PC-9 (cell line): Measurements from ENCODE around the gene SLC6A19. TPM values are rescaled to one million over a fixed set of nuclear protein-coding genes. Genes with fewer than 3 reads are reported as not detected.

Experiments used
- BruUV-seq: library from RNA; stranded (reverse); fragments of 400-500 nt; replicated peaks from 2 replicates; lab custom pipeline; 2021; lab: Mats Ljungman, UMichigan
- CTCF ChIA-PET: fragments of 300-600 bp; sonication (Branson Sonifier 250); formaldehyde crosslinking; loops from one replicate; lab custom pipeline; 2022; ENCODE audit warnings: antibody characterized with exemption; lab: Charles Lee
- POLR2A ChIA-PET: fragments of 300-600 bp; sonication (Branson Sonifier 250); formaldehyde crosslinking; loops from one replicate; lab custom pipeline; 2022; ENCODE audit warnings: antibody characterized with exemption; ENCODE audit not compliant: unreplicated experiment; lab: Charles Lee
- DNase-seq, 2 experiments: peaks; one replicate each; pipeline versions ENCODE4 v3.0.0 to v3.0.0-alpha.2; 2015 to 2022; ENCODE audit warnings: mixed read lengths in 1 of 2
- H2AFZ ChIP-seq: fragments of 200-600 bp; sonication (generic); 2 replicates; pipeline ENCODE4 v1.8.1; 2017; ENCODE audit warnings: antibody characterized with exemption
- H3F3A ChIP-seq: fragments of 200-600 bp; sonication (generic); 2 replicates; pipeline ENCODE4 v1.8.1; 2017; ENCODE audit warnings: antibody characterized with exemption, mild to moderate bottlenecking, low read depth; ENCODE audit not compliant: insufficient read depth
- H3K27ac ChIP-seq: fragments of 200-600 bp; sonication (generic); 2 replicates; pipeline ENCODE4 v1.6.1; 2016; ENCODE audit warnings: mixed run types
- H3K27me3 ChIP-seq: fragments of 200-600 bp; sonication (generic); 2 replicates; pipeline ENCODE4 v1.6.1; 2016; ENCODE audit warnings: low read depth, mixed run types; ENCODE audit not compliant: insufficient read depth
- H3K36me3 ChIP-seq: fragments of 200-600 bp; sonication (generic); 2 replicates; pipeline ENCODE4 v1.6.1; 2016; ENCODE audit warnings: low read depth, mixed run types
- H3K4me1 ChIP-seq: fragments of 200-600 bp; sonication (generic); replicated peaks from 2 replicates; pipeline ENCODE4 v1.6.1; 2016; ENCODE audit warnings: mixed run types; ENCODE audit not compliant: insufficient read depth
- H3K4me2 ChIP-seq: fragments of 200-600 bp; sonication (generic); 2 replicates; pipeline ENCODE4 v1.6.1; 2017; ENCODE audit warnings: mixed run types
- H3K4me3 ChIP-seq: fragments of 200-600 bp; sonication (generic); 2 replicates; pipeline ENCODE4 v1.6.1; 2016; ENCODE audit warnings: mixed run types
- H3K79me2 ChIP-seq: fragments of 200-600 bp; sonication (generic); 2 replicates; pipeline ENCODE4 v1.6.1; 2017; ENCODE audit warnings: low read depth, mixed run types
- H3K9me2 ChIP-seq: fragments of 200-600 bp; sonication (generic); 2 replicates; pipeline ENCODE4 v1.8.1; 2017; ENCODE audit warnings: mild to moderate bottlenecking; ENCODE audit not compliant: insufficient read depth
- H3K9me3 ChIP-seq: fragments of 200-600 bp; sonication (generic); 2 replicates; pipeline ENCODE4 v1.8.1; 2016; ENCODE audit warnings: low read depth; ENCODE audit not compliant: insufficient read depth
- H4K20me1 ChIP-seq: fragments of 200-600 bp; sonication (generic); 2 replicates; pipeline ENCODE4 v1.8.1; 2017; ENCODE audit not compliant: insufficient read depth
- EZH2 ChIP-seq: fragments of 200-600 bp; sonication (generic); IDR thresholded peaks from 2 replicates; pipeline ENCODE4 v1.8.0; 2017; ENCODE audit warnings: antibody characterized with exemption, low read depth
- intact Hi-C: fragments of 100-400 bp; cut with micrococcal nuclease; formaldehyde crosslinking; loops from one replicate; pipeline ENCODE4 v1.10.0; 2022; ENCODE audit not compliant: unreplicated experiment
- total RNA-seq: library from RNA; stranded (reverse); gene quantifications from 2 replicates; pipeline ENCODE4 v1.2.3, GENCODE V29; 2021
- TF ChIP-seq, protein P1 (sequence below): fragments of 200-600 bp; sonication (generic); conservative IDR thresholded peaks from 2 replicates; pipeline ENCODE4 v1.6.1; 2017; ENCODE audit warnings: mixed run types, antibody characterized with exemption, mild to moderate bottlenecking, moderate library complexity

SLC6A19 gene
- total RNA-seq, 1 experiment from 2014 or later: not detected

DNA sequence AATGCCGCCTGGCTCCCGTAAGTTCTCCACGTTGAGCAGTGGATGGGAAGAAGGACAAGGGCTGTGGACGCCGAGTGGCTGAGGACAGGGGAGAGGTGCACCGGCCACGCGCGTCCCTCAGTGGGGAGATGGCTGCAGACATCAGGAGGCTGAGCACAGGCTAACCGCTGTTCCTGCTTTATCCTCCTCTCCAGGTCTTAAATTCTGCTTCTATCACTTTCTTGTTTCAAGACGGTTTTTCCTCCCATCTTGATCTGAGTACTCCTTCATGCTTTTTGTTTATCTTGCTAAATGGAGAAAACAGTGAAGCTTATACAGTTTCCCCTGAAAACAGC, 42.1 kb upstream of the SLC6A19 start:
- no peaks in the 10 kb centered on the region for H4K20me1 ChIP-seq
- DNase-seq: no peak
- no peak overlapping the region for H2AFZ ChIP-seq
- no TSS peak for BruUV-seq
- no peak overlapping the region for H3K4me2 ChIP-seq
- no peaks in the 10 kb centered on the region for H3K79me2 ChIP-seq
- H3K4me3 ChIP-seq: no peak overlapping the region
- no peak overlapping the region for H3K27ac ChIP-seq
- ChIA-PET POLR2A (no interaction called here), CTCF (interaction anchor here (0.7 kb wide), 1 partner anchor 130 kb away, joined by 3 read pairs; no protein-coding TSS in a partner anchor)
- H3K9me2 ChIP-seq: no peaks in the 10 kb centered on the region
- intact Hi-C loops: no loop called here
- H3K27me3 ChIP-seq: 0 out of 2 replicates have a peak, but pooled peaks cover 8% of the 10 kb centered on the region
- H3F3A ChIP-seq: peaks cover 18% of the 10 kb centered on the region
- H3K9me3 ChIP-seq: no peaks in the 10 kb centered on the region
- TF ChIP-seq, protein P1, sequence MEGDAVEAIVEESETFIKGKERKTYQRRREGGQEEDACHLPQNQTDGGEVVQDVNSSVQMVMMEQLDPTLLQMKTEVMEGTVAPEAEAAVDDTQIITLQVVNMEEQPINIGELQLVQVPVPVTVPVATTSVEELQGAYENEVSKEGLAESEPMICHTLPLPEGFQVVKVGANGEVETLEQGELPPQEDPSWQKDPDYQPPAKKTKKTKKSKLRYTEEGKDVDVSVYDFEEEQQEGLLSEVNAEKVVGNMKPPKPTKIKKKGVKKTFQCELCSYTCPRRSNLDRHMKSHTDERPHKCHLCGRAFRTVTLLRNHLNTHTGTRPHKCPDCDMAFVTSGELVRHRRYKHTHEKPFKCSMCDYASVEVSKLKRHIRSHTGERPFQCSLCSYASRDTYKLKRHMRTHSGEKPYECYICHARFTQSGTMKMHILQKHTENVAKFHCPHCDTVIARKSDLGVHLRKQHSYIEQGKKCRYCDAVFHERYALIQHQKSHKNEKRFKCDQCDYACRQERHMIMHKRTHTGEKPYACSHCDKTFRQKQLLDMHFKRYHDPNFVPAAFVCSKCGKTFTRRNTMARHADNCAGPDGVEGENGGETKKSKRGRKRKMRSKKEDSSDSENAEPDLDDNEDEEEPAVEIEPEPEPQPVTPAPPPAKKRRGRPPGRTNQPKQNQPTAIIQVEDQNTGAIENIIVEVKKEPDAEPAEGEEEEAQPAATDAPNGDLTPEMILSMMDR: no peak
- TF ChIP-seq EZH2: no peak
- H3K4me1 ChIP-seq: peaks cover 12% of the 10 kb centered on the region
- no peaks in the 10 kb centered on the region for H3K36me3 ChIP-seq

DNA sequence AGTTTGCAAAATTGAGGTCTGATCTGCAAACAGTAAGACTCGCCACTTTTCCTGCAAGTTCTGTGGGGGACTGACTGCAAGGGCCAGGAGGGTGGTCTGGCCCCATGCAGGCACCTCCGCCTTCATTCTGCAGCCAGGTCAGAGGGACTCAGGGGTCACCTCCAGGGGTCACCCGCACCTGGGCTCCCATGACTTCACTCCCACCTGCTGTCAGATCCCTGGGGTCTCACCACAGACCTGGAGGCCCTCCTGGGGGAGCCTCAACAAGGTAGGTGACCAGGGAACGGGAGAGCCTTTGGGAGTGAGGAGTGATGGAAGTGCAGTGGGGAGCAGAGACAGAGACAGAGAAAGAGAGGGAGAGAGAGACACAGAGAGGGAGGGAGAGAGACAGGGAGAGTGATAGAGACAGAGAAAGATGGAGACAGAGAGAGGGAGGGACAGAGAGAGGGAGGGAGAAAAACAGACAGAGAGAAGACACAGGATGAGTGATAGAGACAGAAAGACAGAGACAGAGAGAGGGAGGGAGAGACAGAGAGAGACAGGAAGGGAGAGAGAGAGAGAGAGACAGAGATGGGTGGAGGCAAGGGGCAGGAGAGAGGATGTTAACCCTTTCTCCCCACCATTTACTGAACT, 41.5 kb upstream of the SLC6A19 start:
- Histone ChIP-seq H3K9me3 (no peaks in the 10 kb centered on the region), H2AFZ (no peak overlapping the region), H4K20me1 (no peaks in the 10 kb centered on the region), H3K36me3 (no peaks in the 10 kb centered on the region), H3K4me3 (no peak overlapping the region), H3K9me2 (no peaks in the 10 kb centered on the region), H3K27ac (no peak overlapping the region), H3K79me2 (no peaks in the 10 kb centered on the region), H3K4me1 (peaks cover 12% of the 10 kb centered on the region), H3K27me3 (0 out of 2 replicates have a peak, but pooled peaks cover 5% of the 10 kb centered on the region), H3K4me2 (no peak overlapping the region), H3F3A (peaks cover 18% of the 10 kb centered on the region)
- no peak for DNase-seq
- no peak for TF ChIP-seq EZH2
- TF ChIP-seq, protein P1: no peak
- POLR2A ChIA-PET: no interaction called here
- intact Hi-C loops: loop anchor here (2.0 kb wide), 3 partner anchors 19 to 247 kb away; no protein-coding TSS in a partner anchor
- CTCF ChIA-PET: no interaction called here
- BruUV-seq: no TSS peak

DNA sequence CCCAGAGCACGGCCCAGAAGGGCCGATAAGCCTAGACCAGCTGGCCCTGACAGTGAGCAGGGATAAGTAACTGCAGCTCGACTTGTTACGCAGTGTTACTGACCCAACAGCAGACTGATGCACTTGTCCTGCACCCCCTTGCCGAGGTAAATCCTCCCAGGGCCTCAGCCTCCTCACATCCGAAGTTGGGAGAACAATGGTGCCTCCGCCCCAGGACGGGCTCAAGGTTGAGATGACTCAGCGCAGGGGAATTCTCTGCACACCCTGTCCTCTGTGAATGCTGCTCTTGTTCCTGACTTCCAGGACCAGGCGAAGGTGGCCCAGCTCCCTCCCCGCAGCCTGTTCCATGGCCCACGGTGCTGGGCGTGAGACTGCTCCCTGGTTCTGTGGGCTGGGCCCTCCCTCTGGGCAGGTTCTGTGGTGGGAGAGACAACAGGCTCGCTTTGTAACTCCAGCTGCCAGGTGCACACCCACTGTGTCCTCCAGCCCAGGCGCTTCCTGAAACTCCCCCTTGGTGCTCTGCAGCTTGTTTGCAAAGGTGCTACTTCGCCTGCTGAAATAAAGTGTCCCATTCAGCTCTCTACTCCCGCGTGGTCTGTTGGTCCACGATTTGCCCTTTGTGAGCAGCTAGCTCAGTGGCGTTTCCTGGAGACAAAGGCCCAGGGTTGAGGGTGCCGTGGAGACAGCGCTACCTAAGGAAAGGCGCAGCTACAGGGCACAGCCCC, 40.1 kb upstream of the SLC6A19 start:
- Histone ChIP-seq H3K79me2 (no peaks in the 10 kb centered on the region), H3K27ac (no peak overlapping the region), H3K4me3 (no peak overlapping the region), H3K36me3 (no peaks in the 10 kb centered on the region), H3K9me2 (no peaks in the 10 kb centered on the region), H3K4me2 (peak overlapping the region; percentile 53), H4K20me1 (no peaks in the 10 kb centered on the region), H3K9me3 (no peaks in the 10 kb centered on the region), H3K4me1 (peaks cover 12% of the 10 kb centered on the region), H2AFZ (no peak overlapping the region), H3K27me3 (0 out of 2 replicates have a peak, but pooled peaks cover 5% of the 10 kb centered on the region), H3F3A (peaks cover 18% of the 10 kb centered on the region)
- TF ChIP-seq, protein P1: no peak
- no peak for TF ChIP-seq EZH2
- intact Hi-C loops: loop anchor here (1.0 to 2.0 kb wide), 5 partner anchors 20 to 248 kb away; no protein-coding TSS in a partner anchor
- CTCF ChIA-PET: interaction anchor here (0.6 to 2.5 kb wide), 8 partner anchors 10 to 978 kb away, joined by 3 to 11 read pairs (median 4); no protein-coding TSS in a partner anchor
- peak; percentile 83 to 96 for DNase-seq
- TSS peak; percentile 52 for BruUV-seq
- POLR2A ChIA-PET: interaction anchor here (0.6 to 1.7 kb wide), 5 partner anchors 31 to 973 kb away, joined by 3 to 10 read pairs (median 6); no protein-coding TSS in a partner anchor
